Muscle layer of duodenum (tissue), 2 donors: ENCODE data around the gene GLRX.

Experiments
- H3K27ac ChIP-seq: one replicate; pipeline ENCODE4 v1.7.0; 2013; ENCODE audit warnings: mild to moderate bottlenecking, low read length
- H3K27me3 ChIP-seq: one replicate; pipeline ENCODE4 v1.7.0; 2013; ENCODE audit warnings: low read depth, mild to moderate bottlenecking, control low read depth, low read length
- H3K36me3 ChIP-seq, 2 donors: one replicate each; pipeline ENCODE4 v1.7.0; 2013; ENCODE audit warnings: low read length in 2 of 2, control low read depth in 1 of 2, mild to moderate bottlenecking in 1 of 2; ENCODE audit not compliant: insufficient read depth in 2 of 2, control insufficient read depth in 1 of 2
- H3K4me1 ChIP-seq, 2 donors: one replicate each; pipeline ENCODE4 v1.7.0; 2013; ENCODE audit warnings: low read length in 2 of 2, mild to moderate bottlenecking in 2 of 2, control low read depth in 1 of 2, moderate library complexity in 1 of 2; ENCODE audit not compliant: insufficient read depth in 2 of 2, control insufficient read depth in 1 of 2
- H3K4me3 ChIP-seq, 2 donors: one replicate each; pipeline ENCODE4 v1.7.0; 2013; ENCODE audit warnings: low read length in 2 of 2, low read depth in 1 of 2, mild to moderate bottlenecking in 1 of 2
- H3K9me3 ChIP-seq, 2 donors: one replicate each; pipeline ENCODE4 v1.7.0; 2013; ENCODE audit warnings: low read length in 2 of 2, control low read depth in 1 of 2, mild to moderate bottlenecking in 1 of 2; ENCODE audit not compliant: control insufficient read depth in 1 of 2
- donor health status: healthy.

The GLRX gene

GRCh38 chr5:95850391-95850894 lies 27.9 kb upstream of the GLRX start:
- no peak overlapping the region for H3K4me3 ChIP-seq

GRCh38 chr5:95848701-95849100 lies 26.2 kb upstream of the GLRX start:
- Histone ChIP-seq H3K9me3 (no peaks in the 10 kb centered on the region), H3K27ac (no peak overlapping the region), H3K4me1 (no peaks in the 10 kb centered on the region), H3K27me3 (no peaks in the 10 kb centered on the region), H3K36me3 (no peaks in the 10 kb centered on the region), H3K4me3 (no peak overlapping the region)

More at GRCh38 chr5:95850391-95850894, 27.9 kb upstream of the GLRX start:
- Histone ChIP-seq H3K4me1 (no peaks in the 10 kb centered on the region), H3K27ac (no peak overlapping the region), H3K9me3 (no peaks in the 10 kb centered on the region), H3K27me3 (no peaks in the 10 kb centered on the region), H3K36me3 (no peaks in the 10 kb centered on the region)

- Histone ChIP-seq H3K9me3 (no peaks in the 10 kb centered on the region), H3K27ac (no peak overlapping the region), H3K27me3 (no peaks in the 10 kb centered on the region), H3K4me3 (no peak overlapping the region), H3K4me1 (no peaks in the 10 kb centered on the region), H3K36me3 (no peaks in the 10 kb centered on the region)
These were observed 24.7 kb upstream of the GLRX start for GRCh38 chr5:95847261-95847592.

- Histone ChIP-seq H3K9me3 (no peaks in the 10 kb centered on the region), H3K4me3 (no peak overlapping the region), H3K27me3 (no peaks in the 10 kb centered on the region), H3K4me1 (no peaks in the 10 kb centered on the region), H3K27ac (no peak overlapping the region), H3K36me3 (no peaks in the 10 kb centered on the region)
These were observed 24.2 kb upstream of the GLRX start for GRCh38 chr5:95846554-95847260.

GRCh38 chr5:95845391-95845790 lies 22.9 kb upstream of the GLRX start:
- Histone ChIP-seq H3K27me3 (no peaks in the 10 kb centered on the region), H3K27ac (no peak overlapping the region), H3K36me3 (no peaks in the 10 kb centered on the region), H3K4me3 (no peak overlapping the region), H3K9me3 (no peaks in the 10 kb centered on the region), H3K4me1 (no peaks in the 10 kb centered on the region)

GRCh38 chr5:95843733-95844223 lies 21.3 kb upstream of the GLRX start:
- H3K4me1 ChIP-seq = no peaks in the 10 kb centered on the region
- H3K36me3 ChIP-seq = no peaks in the 10 kb centered on the region
- H3K4me3 ChIP-seq = no peak overlapping the region
- H3K27ac ChIP-seq = no peak overlapping the region
- no peaks in the 10 kb centered on the region for H3K9me3 ChIP-seq
- no peaks in the 10 kb centered on the region for H3K27me3 ChIP-seq

GRCh38 chr5:95842854-95843544 lies 20.5 kb upstream of the GLRX start:
- Histone ChIP-seq H3K9me3 (no peaks in the 10 kb centered on the region), H3K27ac (no peak overlapping the region), H3K4me1 (no peaks in the 10 kb centered on the region), H3K4me3 (no peak overlapping the region), H3K36me3 (no peaks in the 10 kb centered on the region), H3K27me3 (no peaks in the 10 kb centered on the region)

GRCh38 chr5:95841914-95842812 lies 19.6 kb upstream of the GLRX start:
- no peak overlapping the region for H3K27ac ChIP-seq
- no peaks in the 10 kb centered on the region for H3K4me1 ChIP-seq

GRCh38 chr5:95840956-95841705 lies 18.6 kb upstream of the GLRX start:
- Histone ChIP-seq H3K27ac (no peak overlapping the region), H3K4me1 (no peaks in the 10 kb centered on the region), H3K4me3 (no peak overlapping the region), H3K27me3 (no peaks in the 10 kb centered on the region), H3K36me3 (no peaks in the 10 kb centered on the region), H3K9me3 (no peaks in the 10 kb centered on the region)

More at GRCh38 chr5:95841914-95842812, 19.6 kb upstream of the GLRX start:
- Histone ChIP-seq H3K4me3 (no peak overlapping the region), H3K36me3 (no peaks in the 10 kb centered on the region), H3K27me3 (no peaks in the 10 kb centered on the region), H3K9me3 (no peaks in the 10 kb centered on the region)

GRCh38 chr5:95839658-95840057 lies 17.1 kb upstream of the GLRX start:
- no peaks in the 10 kb centered on the region for H3K9me3 ChIP-seq
- no peaks in the 10 kb centered on the region for H3K27me3 ChIP-seq
- peaks cover 0 to 8% of the 10 kb centered on the region in 2 donors for H3K4me1 ChIP-seq
- H3K36me3 ChIP-seq = no peaks in the 10 kb centered on the region
- H3K27ac ChIP-seq = no peak overlapping the region
- H3K4me3 ChIP-seq = no peak overlapping the region
